ENCODE data around the gene CLK4.

The CLK4 gene

DNA sequence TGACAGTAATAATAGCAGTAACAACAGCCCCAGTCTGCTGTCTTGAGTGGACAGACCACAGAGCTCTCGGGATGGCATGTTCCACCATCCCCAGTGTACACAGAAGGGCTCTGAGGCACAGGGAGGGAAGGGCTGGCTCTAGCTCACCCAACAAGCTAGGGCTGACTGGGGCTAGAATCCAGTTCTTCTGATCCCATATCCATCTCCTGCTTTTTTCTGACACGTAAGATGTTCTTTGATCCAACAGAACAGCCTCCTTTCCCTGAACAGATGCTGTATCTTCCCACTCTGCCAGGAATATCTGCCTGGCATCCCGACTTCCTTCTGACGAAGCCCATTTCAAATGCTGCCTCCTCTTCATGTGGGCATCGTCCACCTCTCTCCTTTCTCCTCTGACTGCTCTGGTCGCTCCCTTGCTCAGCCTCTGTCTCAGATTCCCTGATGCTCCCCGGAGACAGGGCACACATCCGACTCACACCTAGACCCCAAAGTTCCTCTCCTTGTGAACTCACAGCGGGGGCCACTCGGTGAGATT lies 43.6 kb upstream of the CLK4 start:
- no peak overlapping the region for H3K4me3 ChIP-seq (ENCODE audit: low read depth, low read length)
- TF ChIP-seq CTCF (IDR thresholded peaks at IDR 0.05; ENCODE audit: control insufficient read depth, extremely low read depth, insufficient read depth) = no peak
- no peak for DNase-seq (ENCODE audit: low read depth)

DNA sequence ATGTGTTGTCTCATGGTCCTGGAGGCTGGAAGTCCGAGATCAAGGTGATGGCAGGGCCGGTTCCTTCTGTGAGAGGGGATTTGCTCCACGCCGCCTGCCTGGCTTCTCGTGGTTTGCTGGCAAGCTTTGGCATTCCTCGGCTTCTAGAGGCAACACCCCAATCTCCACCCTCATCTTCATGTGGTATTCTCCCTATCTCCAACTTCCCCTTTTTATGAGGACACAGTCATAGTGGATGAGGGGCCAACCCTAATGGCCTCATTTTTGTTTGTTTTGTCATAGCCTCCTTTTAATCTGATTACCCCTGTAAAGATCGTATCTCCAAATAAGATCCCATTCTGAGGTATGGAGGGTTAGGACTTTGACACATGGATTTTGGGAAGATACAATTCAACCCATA lies 41.7 kb upstream of the CLK4 start:
- no peak for TF ChIP-seq CTCF (IDR thresholded peaks at IDR 0.05; ENCODE audit: control insufficient read depth, extremely low read depth, insufficient read depth)
- no peak for DNase-seq (ENCODE audit: low read depth)

DNA sequence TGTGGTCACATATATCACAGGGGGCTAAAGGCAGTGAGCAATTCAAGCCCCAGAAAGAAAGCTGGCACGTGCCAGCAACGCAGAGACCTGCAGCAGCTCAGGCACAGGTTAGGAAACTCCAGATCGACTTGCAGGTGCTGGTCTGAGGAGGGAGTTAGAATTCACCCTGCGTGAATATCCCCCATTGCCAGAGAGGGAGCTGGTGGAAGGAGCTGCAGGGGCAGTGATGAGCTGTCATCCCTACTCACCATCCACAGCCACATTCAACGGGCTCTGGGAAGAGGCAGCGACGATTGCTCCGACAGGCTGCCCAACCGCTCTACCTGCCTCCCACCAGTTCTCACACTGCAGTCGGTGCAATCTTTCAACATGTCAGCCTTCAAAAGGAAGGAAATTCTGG lies 40.8 kb upstream of the CLK4 start:
- H3K4me3 ChIP-seq (ENCODE audit: low read depth, low read length) = no peak overlapping the region
- TF ChIP-seq CTCF (IDR thresholded peaks at IDR 0.05; ENCODE audit: control insufficient read depth, extremely low read depth, insufficient read depth) = no peak
- no peak for DNase-seq (ENCODE audit: low read depth)

More for the DNA sequence above, 41.7 kb upstream of the CLK4 start:
- H3K4me3 ChIP-seq (ENCODE audit: low read depth, low read length) = no peak overlapping the region

DNA sequence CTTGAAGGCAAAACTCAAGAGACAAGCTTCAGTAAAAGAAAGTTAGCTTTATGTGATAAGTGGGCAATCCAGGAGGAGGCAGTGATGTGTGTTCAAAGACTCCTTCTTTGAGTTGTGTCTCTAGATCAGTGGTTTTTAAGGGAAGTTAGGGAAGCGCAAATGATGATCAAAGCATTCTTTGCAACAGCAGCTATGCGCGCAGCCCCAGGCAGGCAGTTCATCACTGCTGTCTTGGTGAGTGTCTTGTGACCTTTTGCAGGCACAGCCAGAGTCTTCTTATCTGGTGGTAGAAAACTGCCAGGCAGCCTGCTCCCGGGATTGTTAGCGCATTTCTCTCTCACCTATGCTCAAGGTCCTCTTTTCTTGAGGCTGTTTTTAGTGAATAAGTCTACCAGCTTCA lies 40.3 kb upstream of the CLK4 start:
- H3K4me3 ChIP-seq (ENCODE audit: low read depth, low read length) = no peak overlapping the region
- TF ChIP-seq CTCF (IDR thresholded peaks at IDR 0.05; ENCODE audit: control insufficient read depth, extremely low read depth, insufficient read depth) = no peak
- DNase-seq (ENCODE audit: low read depth) = no peak

GRCh38 chr5:178664141-178664540 lies 37.3 kb upstream of the CLK4 start:
- no peak for DNase-seq (ENCODE audit: low read depth)
- H3K4me3 ChIP-seq (ENCODE audit: low read depth, low read length) = no peak overlapping the region
- no peak for TF ChIP-seq CTCF (IDR thresholded peaks at IDR 0.05; ENCODE audit: control insufficient read depth, extremely low read depth, insufficient read depth)

- DNase-seq (ENCODE audit: low read depth) = no peak
- no peak for TF ChIP-seq CTCF (IDR thresholded peaks at IDR 0.05; ENCODE audit: control insufficient read depth, extremely low read depth, insufficient read depth)
- H3K4me3 ChIP-seq (ENCODE audit: low read depth, low read length) = no peak overlapping the region
These were observed 35.7 kb upstream of the CLK4 start for GRCh38 chr5:178662541-178662860.

DNA sequence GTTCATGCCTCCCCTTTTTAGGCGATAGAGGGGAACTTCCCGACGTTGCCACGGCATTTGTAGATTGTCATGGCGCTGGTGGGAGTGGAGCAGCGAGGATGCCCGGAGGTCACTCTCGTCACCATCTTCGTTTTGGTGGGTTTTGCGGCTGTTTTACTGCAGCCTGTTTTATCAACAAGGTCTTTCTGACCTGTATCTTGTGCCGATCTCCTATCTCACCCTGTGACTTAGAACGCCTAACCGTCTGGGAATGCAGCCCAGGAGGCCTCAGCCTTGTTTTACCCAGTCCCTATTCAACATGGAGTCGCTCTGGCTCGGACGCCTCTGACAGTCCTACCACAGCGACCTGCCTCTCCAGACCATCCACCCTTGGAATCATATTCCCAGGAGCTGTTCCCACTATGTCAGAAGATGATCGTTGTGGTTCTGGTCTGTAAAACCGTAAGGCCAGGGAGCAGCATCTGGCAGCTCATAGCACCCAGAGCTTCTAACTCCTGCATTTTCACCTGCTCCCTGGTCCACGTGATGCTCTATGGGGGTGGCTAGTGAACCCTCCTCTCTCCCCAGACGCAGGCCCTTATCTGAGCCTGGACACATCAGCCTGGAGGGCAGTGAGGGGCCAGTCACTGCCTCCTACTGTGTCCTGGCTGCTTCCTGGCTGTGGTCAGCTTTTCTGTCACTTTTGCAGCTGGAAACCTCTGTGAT lies 35.1 kb upstream of the CLK4 start:
- no peak for DNase-seq (ENCODE audit: low read depth)
- TF ChIP-seq CTCF (IDR thresholded peaks at IDR 0.05; ENCODE audit: control insufficient read depth, extremely low read depth, insufficient read depth) = no peak

More for the DNA sequence above, 35.1 kb upstream of the CLK4 start:
- H3K4me3 ChIP-seq (ENCODE audit: low read depth, low read length) = no peak overlapping the region

Data from LNCaP clone FGC (cell line).